ENCODE results near the gene SRD5A3.

DNA sequence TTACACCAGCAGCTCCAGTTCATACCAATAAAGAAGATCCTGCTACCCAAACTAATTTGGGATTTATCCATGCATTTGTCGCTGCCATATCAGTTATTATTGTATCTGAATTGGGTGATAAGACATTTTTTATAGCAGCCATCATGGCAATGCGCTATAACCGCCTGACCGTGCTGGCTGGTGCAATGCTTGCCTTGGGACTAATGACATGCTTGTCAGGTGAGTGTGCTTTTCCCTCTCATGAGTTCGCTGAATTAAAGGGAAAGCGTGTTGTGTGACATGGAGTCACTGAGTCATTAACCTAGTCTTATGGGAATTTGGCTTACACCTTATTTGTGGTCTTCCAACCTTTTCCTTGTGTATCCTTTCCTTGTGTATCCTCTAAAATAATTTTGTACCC, 65.6 kb downstream of the SRD5A3 start:
- no peak for TF ChIP-seq CTCF (IDR thresholded peaks at IDR 0.05; ENCODE audit: low read depth, low read length, poor library complexity, severe bottlenecking)
- no peak for TF ChIP-seq EZH2phosphoT487 (IDR thresholded peaks at IDR 0.05; ENCODE audit: borderline replicate concordance, low read length)

Measured in DOHH2 (cell line).